GM23338 (cell line): Measurements from ENCODE around the gene PEAR1. TPM values are rescaled to one million over a fixed set of nuclear protein-coding genes. Genes with fewer than 3 reads are reported as not detected.

Experiments used
- ATAC-seq: fragments of 200-7000 bp; cut with Tn5 transposase; 3 replicates; pipeline ENCODE4 v1.9.1; 2020
- DNase-seq: peaks from one replicate; pipeline ENCODE4 v3.0.0-alpha.2; 2015; ENCODE audit warnings: low spot score
- H2AFZ ChIP-seq: fragments of 200-600 bp; sonication (generic); 2 replicates; pipeline ENCODE4 v1.8.0; 2016; ENCODE audit warnings: antibody characterized with exemption, mild to moderate bottlenecking, moderate library complexity
- H3F3A ChIP-seq: fragments of 200-600 bp; sonication (generic); replicated peaks from 2 replicates; pipeline ENCODE4 v1.8.0; 2017; ENCODE audit warnings: antibody characterized with exemption, mixed run types, low read depth
- H3K27ac ChIP-seq: fragments of 200-600 bp; sonication (generic); 2 replicates; pipeline ENCODE4 v1.6.1; 2016; ENCODE audit warnings: low read depth
- H3K27me3 ChIP-seq: fragments of 200-600 bp; sonication (generic); 2 replicates; pipeline ENCODE4 v1.8.0; 2016; ENCODE audit warnings: mild to moderate bottlenecking, mixed run types, moderate library complexity; ENCODE audit not compliant: insufficient read depth
- H3K36me3 ChIP-seq: fragments of 200-600 bp; sonication (generic); 2 replicates; pipeline ENCODE4 v1.8.0; 2016; ENCODE audit warnings: mild to moderate bottlenecking; ENCODE audit not compliant: insufficient read depth
- H3K4me1 ChIP-seq: fragments of 200-600 bp; sonication (generic); 2 replicates; pipeline ENCODE4 v1.8.0; 2016; ENCODE audit warnings: mild to moderate bottlenecking, moderate library complexity; ENCODE audit not compliant: insufficient read depth
- H3K4me2 ChIP-seq: fragments of 200-600 bp; sonication (generic); 2 replicates; pipeline ENCODE4 v1.7.1; 2017; ENCODE audit warnings: mixed run types
- H3K4me3 ChIP-seq: fragments of 200-600 bp; sonication (generic); 2 replicates; pipeline ENCODE4 v1.6.1; 2016; ENCODE audit warnings: mixed run types
- H3K79me2 ChIP-seq: fragments of 200-600 bp; sonication (generic); replicated peaks from 2 replicates; pipeline ENCODE4 v1.8.0; 2017; ENCODE audit warnings: mild to moderate bottlenecking; ENCODE audit not compliant: insufficient read depth
- H3K9me2 ChIP-seq: fragments of 200-600 bp; sonication (generic); 2 replicates; pipeline ENCODE4 v1.8.0; 2017; ENCODE audit not compliant: insufficient read depth
- H4K20me1 ChIP-seq: fragments of 200-600 bp; sonication (generic); replicated peaks from 2 replicates; pipeline ENCODE4 v1.8.0; 2017; ENCODE audit warnings: mild to moderate bottlenecking; ENCODE audit not compliant: insufficient read depth
- H3K27ac Mint-ChIP-seq: 2 replicates; pipeline ENCODE4 v1.8.0; 2020; ENCODE audit warnings: inconsistent platforms, mild to moderate bottlenecking, moderate library complexity, mixed read lengths
- H3K27me3 Mint-ChIP-seq: 3 replicates; pipeline ENCODE4 v1.8.0; 2022; ENCODE audit warnings: low read depth, mild to moderate bottlenecking, moderate library complexity, mixed read lengths, inconsistent platforms; ENCODE audit not compliant: insufficient read depth, poor library complexity
- H3K36me3 Mint-ChIP-seq: 3 replicates; pipeline ENCODE4 v1.8.0; 2021; ENCODE audit warnings: low read depth, mild to moderate bottlenecking, inconsistent platforms, moderate library complexity, mixed read lengths
- H3K4me1 Mint-ChIP-seq: 3 replicates; pipeline ENCODE4 v1.8.0; 2020; ENCODE audit warnings: mild to moderate bottlenecking, inconsistent platforms, mixed read lengths
- H3K4me3 Mint-ChIP-seq: 3 replicates; pipeline ENCODE4 v1.8.0; 2021; ENCODE audit warnings: moderate library complexity, mild to moderate bottlenecking, inconsistent platforms, mixed read lengths
- H3K9me3 Mint-ChIP-seq: 3 replicates; pipeline ENCODE4 v1.8.0; 2020; ENCODE audit warnings: moderate library complexity, mild to moderate bottlenecking, inconsistent platforms, mixed read lengths
- CREB1 ChIP-seq: fragments of 250-450 bp; sonication (Bioruptor Pico); IDR thresholded peaks from 2 replicates; pipeline ENCODE4 v1.5.0; 2020; ENCODE audit warnings: low read depth, mild to moderate bottlenecking, moderate library complexity
- CTCF ChIP-seq, 2 experiments: fragments of 200-600 bp in 1 of 2; sonication (generic) in 1 of 2; conservative IDR thresholded peaks; 2 replicates each; pipeline versions ENCODE4 v1.5.1 to v1.6.1; 2016 to 2017; ENCODE audit warnings: antibody characterized with exemption in 2 of 2, low read depth in 2 of 2, mild to moderate bottlenecking in 2 of 2, moderate library complexity in 1 of 2
- ETS1 ChIP-seq: IDR thresholded peaks from 2 replicates; pipeline ENCODE4 v1.6.1; 2016; ENCODE audit warnings: antibody characterized with exemption
- EZH2 ChIP-seq: fragments of 200-600 bp; sonication (generic); IDR thresholded peaks from one replicate; pipeline ENCODE4 v1.8.0; 2017; ENCODE audit warnings: antibody characterized with exemption, mild to moderate bottlenecking, low read depth; ENCODE audit not compliant: unreplicated experiment
- EZH2phosphoT487 ChIP-seq: fragments of 200-600 bp; sonication (generic); IDR thresholded peaks from one replicate; pipeline ENCODE4 v1.8.1; 2018; ENCODE audit warnings: antibody characterized with exemption; ENCODE audit not compliant: unreplicated experiment
- JUNB ChIP-seq: IDR thresholded peaks from one replicate; pipeline ENCODE4 v1.6.1; 2016; ENCODE audit warnings: antibody characterized with exemption; ENCODE audit not compliant: unreplicated experiment
- NANOG ChIP-seq: IDR thresholded peaks from 2 replicates; pipeline ENCODE4 v1.6.1; 2016; ENCODE audit warnings: antibody characterized with exemption, borderline replicate concordance
- POLR2AphosphoS5 ChIP-seq: IDR thresholded peaks from 2 replicates; pipeline ENCODE4 v1.6.1; 2016; ENCODE audit warnings: antibody characterized with exemption, low read depth
- REST ChIP-seq: IDR thresholded peaks from one replicate; pipeline ENCODE4 v1.6.1; 2018; ENCODE audit warnings: antibody characterized with exemption; ENCODE audit not compliant: unreplicated experiment
- STAT1 ChIP-seq: IDR thresholded peaks from one replicate; pipeline ENCODE4 v1.6.1; 2016; ENCODE audit warnings: antibody characterized with exemption; ENCODE audit not compliant: unreplicated experiment
- ZNF114 ChIP-seq: fragments of 250-450 bp; sonication (Bioruptor Pico); IDR thresholded peaks from 2 replicates; pipeline ENCODE4 v1.5.0; 2020; ENCODE audit warnings: mild to moderate bottlenecking, moderate library complexity
- ZNF331 ChIP-seq: fragments of 250-450 bp; sonication (Bioruptor Pico); IDR thresholded peaks from 2 replicates; pipeline ENCODE4 v1.5.0; 2020; ENCODE audit warnings: low read depth, mild to moderate bottlenecking, moderate library complexity
- ZNF462 ChIP-seq: fragments of 250-450 bp; sonication (Bioruptor Pico); IDR thresholded peaks from 2 replicates; pipeline ENCODE4 v1.5.0; 2020; ENCODE audit warnings: mild to moderate bottlenecking, moderate library complexity
- polyA plus RNA-seq: library from polyadenylated mRNA; unstranded; fragments of >200 nt; fragmentation: Nextera tagmentation; extraction: Ambion mirVana; gene quantifications from 2 replicates; pipeline ENCODE4 v1.2.1, GENCODE V29; 2016
- total RNA-seq: library from RNA; depleted of rRNA; stranded (reverse); fragments of >200 nt; shearing (Covaris generic); gene quantifications from 2 replicates; pipeline ENCODE4 v1.2.3, GENCODE V29; 2014

The PEAR1 gene
- total and polyA plus RNA-seq, 2 experiments from 2014 or later, result 0.28 to 0.47 TPM

- TF ChIP-seq EZH2 (no peak), ZNF331 (CRISPR knock-in tag) (no peak)
These were observed 49.1 kb downstream of the PEAR1 start (continued) for GRCh38 chr1:156942576-156942975.

GRCh38 chr1:156943756-156944155 lies 50.2 kb downstream of the PEAR1 start:
- Histone ChIP-seq H3K4me2 (no peak overlapping the region), H3K27me3 (no peaks in the 10 kb centered on the region), H3K36me3 (peaks cover 10% of the 10 kb centered on the region), H2AFZ (no peak overlapping the region), H3K9me2 (no peaks in the 10 kb centered on the region), H4K20me1 (no peaks in the 10 kb centered on the region; the same call in 1 of the 2 replicates), H3K4me3 (no peak overlapping the region), H3K4me1 (no peaks in the 10 kb centered on the region), H3F3A (no peaks in the 10 kb centered on the region), H3K27ac (no peak overlapping the region), H3K79me2 (no peaks in the 10 kb centered on the region)
- Mint-ChIP-seq H3K9me3 (no peaks in the 10 kb centered on the region), H3K27ac (no peak overlapping the region), H3K27me3 (peaks cover 17% of the 10 kb centered on the region), H3K36me3 (peaks cover 72% of the 10 kb centered on the region), H3K4me3 (no peak overlapping the region), H3K4me1 (peaks cover 3% of the 10 kb centered on the region; the same call in 1 of the 3 replicates)
- TF ChIP-seq NANOG (no peak), JUNB (no peak), ZNF462 (CRISPR knock-in tag) (no peak), ZNF331 (CRISPR knock-in tag) (no peak), ZNF114 (CRISPR knock-in tag) (no peak), CTCF (conservative IDR thresholded peaks at IDR 0.05; ENCODE audit: low read depth in 2 of 2) (no peak), EZH2 (no peak), POLR2AphosphoS5 (no peak), ETS1 (no peak), STAT1 (no peak), EZH2phosphoT487 (no peak), REST (no peak), CREB1 (CRISPR knock-in tag) (no peak)
- ATAC-seq (no peak), DNase-seq (no peak)
